Measurements from ENCODE around the gene NDUFB6.
"Not testable (repeated sequence)": the region's sequence is repeated elsewhere in the genome, so short reads cannot be mapped to it uniquely, and the experiment has no call there.

NDUFB6 gene

DNA sequence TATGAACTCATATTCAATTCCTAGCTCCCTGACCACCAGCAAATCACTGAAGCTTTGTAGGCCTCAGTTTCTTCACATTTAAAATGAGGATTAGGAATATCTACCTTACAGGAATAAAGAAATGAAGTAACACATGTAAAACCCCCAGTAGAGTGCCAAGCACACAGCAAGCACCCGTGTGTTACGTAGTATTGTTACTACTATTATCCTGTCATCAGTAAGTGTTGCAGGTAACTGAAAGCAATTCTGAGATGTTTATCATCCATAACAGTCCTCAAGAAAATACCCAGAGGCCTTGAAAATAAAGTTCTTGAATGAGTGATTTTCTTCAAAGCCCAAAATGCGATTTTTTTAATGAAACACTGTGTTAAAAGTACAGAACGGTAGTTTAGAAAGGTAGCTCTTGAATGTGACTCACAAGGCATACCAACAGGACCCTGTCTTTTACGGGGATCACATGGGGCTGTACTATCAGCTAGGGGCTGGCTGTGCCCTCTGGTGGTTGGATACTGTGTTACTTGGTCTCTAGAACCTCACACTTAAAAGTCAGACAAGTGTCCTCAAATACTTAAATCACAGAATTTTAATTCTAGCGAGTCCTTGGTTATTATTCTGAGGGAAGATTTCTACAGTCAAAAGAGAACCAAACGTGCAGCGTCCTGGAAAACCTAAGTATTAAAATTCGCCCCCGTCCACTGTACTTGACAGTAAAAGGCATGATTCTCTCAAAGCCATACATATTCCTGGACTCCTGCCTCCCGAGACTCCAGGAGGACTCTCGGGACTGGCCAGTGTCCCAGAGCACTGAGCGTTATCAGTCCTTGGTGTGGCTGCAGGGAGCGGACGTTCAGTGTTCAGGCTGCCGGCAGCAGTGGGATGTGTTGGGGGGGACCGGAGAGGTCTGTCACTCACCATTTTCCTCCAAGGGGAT, 725 bp downstream of the NDUFB6 start:
- DNase-seq (ENCODE audit: low read depth in 2 of 2, low spot score in 1 of 2), result peak in 1 of 2 donors; percentile 47

DNA sequence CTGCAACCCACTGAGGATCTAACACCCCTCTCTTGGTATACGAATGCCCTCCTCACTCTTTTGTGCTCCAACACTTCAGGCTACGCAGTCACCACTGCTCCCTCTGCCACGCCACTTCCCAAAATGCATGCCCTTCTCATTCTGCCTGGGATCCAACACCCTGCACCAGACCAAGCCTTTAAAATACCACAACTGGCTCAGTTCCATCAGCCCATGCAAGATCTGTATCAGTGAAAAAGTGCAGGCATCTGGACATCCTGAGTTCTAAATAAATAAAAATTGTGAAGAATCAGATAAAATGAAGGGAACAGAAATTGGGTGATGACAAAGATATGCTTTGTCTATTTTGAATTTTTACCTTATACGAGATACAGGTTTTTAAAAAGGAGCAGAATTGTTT, 2.7 kb downstream of the NDUFB6 start:
- no peak for DNase-seq (ENCODE audit: low read depth in 2 of 2, low spot score in 1 of 2)

DNA sequence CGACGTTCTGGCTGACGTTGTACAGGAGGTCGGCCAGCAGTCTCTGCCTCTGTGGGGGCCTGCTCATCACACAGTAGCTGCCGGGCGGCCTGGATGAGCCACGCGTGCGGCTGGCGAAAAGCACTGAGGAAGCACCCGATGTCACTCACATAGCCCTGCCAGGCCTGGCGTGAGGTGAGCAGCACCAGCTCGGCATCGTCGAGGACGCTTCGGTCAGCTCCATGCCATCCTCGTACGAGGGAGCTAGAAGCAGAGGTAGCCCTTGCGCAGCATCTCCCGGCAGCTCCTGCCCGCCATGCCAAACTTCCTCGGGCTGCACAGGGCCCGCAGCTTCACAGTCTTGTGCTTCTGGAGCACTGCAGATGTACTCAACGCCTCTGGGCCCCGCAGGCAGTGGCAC, 6.2 kb downstream of the NDUFB6 start:
- no peak for DNase-seq (ENCODE audit: low read depth in 2 of 2, low spot score in 1 of 2)

DNA sequence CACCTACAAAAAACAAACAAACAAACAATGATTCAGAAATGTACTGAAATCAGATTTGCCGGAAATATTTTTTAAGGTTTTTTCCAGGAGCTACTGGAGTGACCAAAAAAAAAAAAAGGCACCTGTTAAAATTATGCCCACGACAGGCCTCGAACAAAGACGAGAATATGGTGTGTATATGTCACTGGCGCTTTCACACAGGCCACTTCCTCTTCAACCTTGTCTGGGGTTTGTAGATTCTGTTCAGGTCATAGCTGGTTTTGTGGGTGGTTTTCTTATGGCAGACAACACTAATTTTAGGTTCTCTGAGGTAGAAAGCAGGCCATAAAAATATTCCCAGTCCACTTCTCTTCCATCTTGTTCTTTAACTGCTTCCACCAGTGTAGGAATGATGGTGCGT, 7.0 kb downstream of the NDUFB6 start:
- no peak for DNase-seq (ENCODE audit: low read depth in 2 of 2, low spot score in 1 of 2)

DNA sequence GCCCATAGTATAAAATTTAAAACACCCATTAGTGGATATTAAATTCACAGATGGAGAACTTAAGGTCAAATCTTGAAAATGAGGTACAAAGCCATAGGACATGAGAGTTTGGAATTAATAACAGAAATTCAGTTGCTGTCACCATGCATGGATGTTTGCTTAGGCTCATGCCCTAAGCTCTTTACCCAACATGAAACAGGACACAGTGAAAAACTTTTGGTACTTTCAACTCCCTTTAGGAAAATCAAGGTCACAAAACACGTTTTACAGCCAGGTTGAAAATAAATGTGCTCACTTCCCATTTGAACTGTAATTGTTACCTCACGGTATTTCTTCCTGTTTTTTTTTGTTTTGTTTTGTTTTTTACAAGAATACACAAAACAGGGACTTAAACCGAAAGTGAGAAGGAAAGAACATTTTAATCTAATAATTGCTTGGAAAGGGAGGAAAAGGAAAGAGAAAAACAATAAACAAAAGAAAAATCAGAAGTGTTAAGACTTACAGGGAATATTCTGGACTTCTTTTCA, 14.5 kb downstream of the NDUFB6 start:
- DNase-seq (ENCODE audit: low read depth in 2 of 2, low spot score in 1 of 2), result no peak

DNA sequence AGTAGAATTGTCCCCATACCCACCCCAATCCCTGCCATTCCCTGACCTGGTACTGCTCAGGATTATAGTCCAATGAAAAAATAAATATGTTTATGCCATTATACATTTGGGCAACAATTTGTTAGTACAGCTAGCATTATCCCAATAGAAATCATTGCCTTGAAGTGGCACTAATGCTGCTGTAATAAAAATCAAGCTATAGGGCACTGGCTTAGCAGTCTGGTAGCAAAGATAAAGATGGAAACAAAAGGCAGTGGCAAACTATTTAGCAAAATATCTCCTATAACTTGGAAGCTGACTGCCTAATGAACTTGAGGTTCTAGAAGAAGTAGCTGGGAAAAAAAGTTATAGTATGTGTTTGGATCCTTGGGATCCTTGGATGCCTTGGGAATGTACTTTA, 18.4 kb downstream of the NDUFB6 start:
- no peak for DNase-seq (ENCODE audit: low read depth in 2 of 2, low spot score in 1 of 2)

DNA sequence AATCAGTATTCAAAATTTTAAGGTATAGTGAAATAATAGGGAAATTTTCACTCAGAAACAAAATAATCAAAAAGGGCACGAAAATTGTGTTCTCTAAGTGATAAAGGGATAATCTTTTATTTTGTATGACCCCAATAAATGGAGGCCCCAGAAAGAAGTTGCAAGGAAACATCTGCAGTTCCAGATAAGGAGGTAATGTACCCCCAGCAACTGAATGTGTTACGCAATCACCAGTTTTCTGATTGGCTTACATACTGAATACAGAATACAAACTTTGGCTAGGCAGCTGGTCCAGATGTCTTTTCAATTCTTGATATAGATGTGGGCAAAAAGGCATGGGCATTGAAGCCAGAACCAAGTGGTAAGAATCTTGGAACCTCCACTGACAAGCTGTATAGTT, 18.9 kb downstream of the NDUFB6 start:
- no peak for DNase-seq (ENCODE audit: low read depth in 2 of 2, low spot score in 1 of 2)

DNA sequence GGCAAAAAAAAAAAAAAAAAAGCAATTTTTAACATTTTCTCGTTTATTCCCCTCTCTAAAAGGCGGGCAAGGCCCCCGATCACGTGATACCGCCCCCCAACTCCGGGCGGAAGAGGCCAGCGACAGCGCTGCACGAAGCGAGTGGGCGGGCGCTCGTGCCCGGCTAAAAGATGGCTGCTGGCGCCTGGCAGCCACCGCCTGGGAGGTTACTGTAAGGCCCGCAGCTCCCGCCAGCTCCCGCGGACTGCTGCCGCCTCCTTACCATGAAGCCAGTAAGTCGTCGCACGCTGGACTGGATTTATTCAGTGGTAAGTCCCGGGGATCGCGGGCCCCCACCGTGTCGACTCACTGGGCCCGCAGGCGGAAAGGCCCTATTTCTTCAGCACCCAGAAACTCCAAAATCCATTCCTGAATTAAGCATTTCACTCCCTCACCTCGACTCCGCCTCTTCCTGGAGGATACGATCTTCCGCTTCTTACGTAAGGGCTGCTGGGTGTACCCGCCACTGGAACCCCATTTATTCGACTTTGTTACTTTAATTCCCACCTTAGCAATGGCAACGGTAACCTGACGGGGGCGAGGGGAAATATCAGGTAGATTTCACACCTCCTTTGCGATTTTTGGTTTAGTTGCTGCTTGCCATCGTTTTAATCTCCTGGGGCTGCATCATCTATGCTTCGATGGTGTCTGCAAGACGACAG, 20.6 kb downstream of the NDUFB6 start, which contains the start of the genes SMIM27 and TOPORS:
Gene SMIM27, plus strand, starts transcription at position 156 of the 701 bp plus-strand sequence. Its CDS starts 108 bp downstream, at position 264.
Gene TOPORS, minus strand, starts transcription at position 415 of the 701 bp plus-strand sequence. Its CDS starts 150 bp downstream, at position 265.
- peak; percentile 71 to 84 for DNase-seq (ENCODE audit: low read depth in 2 of 2, low spot score in 1 of 2)

DNA sequence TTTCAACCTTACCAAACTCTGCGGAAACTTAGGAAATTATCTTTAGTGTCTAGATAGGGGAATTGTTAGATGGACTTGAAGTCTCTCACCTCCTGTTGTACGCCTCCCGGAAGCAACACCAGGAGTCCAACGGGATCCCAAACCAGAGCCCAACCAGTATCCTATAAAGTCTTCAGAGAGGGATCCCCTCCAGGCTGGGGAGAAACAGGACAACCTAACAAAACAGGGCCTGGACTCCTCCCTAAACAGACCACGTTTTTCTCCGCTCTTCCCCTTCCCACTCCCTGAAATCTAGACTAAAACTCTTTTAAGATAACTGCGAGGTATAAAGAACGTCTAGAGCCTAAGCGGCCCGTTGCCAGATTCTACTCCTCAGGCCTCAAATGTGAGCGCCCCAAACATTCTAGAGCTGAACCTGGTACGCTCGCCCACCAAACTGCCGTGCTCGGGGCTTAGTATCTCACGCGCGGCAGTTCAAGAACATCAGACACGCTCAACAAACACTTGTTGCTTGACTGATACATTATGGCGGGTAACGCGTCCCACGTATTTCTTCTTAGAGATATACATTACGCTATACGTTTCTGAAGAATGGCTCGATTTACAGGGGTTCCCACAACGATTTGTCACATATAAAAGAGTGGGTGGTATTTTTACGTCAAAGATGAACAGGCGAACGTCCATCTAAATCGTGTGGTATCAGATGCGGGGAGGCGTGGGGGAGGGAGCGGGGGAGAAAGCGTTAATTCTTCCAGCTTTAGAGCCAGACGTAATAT, 21.5 kb downstream of the NDUFB6 start:
- DNase-seq (ENCODE audit: low read depth in 2 of 2, low spot score in 1 of 2), result no peak

DNA sequence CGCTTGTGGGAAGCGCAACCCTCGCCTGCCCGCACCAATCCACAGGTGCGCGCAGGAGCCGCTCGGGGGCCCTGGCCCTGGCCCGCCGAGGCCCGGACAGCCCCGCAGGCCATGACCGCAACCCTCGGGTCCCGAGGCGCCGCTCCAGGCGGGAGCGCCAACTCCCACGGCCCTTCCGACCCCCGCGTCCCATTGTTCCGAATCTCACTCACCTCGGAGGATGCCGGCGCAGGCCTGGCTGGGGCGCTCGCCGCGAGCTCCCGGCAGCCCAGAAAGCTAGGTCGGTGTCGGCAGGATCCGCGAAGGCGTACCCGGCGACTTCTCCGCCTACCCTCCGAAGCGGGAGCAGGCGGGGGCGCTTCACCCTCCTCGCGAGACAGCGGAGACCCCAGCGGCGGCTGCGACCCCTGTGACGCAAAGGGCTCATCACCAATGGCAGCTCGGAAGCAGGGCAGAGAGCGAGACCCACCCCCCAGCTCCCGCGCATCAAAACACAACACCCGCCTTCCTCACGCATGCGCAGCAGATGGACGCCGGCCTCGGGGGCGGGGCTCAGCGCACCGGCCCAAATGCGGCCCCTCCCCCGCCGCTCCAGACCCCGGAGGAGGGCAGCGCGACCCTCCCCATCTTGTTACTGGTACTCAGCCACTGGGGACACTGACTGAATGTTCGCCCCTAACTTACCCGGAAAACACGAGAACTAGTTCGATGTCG, 22.2 kb downstream of the NDUFB6 start:
- DNase-seq (ENCODE audit: low read depth in 2 of 2, low spot score in 1 of 2), result peak; percentile 89 to 92

DNA sequence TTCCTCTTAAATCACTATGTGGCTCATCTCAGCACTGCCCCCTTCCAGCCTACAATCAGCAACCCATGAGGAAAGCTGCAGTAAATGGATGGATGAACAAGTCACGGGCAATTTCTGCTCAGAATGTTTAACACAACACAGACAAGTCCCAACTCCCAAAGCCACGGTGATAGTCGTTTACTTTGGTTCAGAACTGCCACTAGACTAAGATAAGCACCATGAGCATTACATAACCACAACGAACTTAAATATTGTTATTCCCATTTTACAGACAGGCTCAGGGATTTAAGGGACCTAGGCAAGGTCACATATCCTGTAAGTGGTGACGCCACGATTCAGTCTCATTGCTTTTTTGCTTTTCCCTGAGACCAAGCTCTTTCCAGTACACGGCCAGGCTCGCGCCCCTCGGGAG, 22.8 kb downstream of the NDUFB6 start:
- DNase-seq (ENCODE audit: low read depth in 2 of 2, low spot score in 1 of 2), result no peak

DNA sequence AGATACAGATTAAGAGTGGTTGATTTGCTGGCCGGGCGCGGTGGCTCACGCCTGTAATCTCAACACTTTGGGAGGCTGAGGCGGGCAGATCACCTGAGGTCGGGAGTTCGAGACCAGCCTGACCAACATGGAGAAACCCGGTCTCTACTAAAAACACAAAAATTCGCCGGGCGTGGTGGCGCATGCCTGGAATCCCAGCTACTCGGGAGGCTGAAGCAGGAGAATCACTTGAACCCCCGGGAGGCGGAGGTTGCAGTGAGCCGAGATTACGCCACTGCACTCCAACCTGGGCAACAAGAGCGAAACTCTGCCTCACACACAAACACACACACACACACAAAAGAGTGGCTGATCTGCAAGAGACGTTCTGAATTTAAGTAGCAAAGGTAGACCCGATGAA, 24.7 kb downstream of the NDUFB6 start:
- DNase-seq (ENCODE audit: low read depth in 2 of 2, low spot score in 1 of 2), result not testable (repeated sequence)

DNA sequence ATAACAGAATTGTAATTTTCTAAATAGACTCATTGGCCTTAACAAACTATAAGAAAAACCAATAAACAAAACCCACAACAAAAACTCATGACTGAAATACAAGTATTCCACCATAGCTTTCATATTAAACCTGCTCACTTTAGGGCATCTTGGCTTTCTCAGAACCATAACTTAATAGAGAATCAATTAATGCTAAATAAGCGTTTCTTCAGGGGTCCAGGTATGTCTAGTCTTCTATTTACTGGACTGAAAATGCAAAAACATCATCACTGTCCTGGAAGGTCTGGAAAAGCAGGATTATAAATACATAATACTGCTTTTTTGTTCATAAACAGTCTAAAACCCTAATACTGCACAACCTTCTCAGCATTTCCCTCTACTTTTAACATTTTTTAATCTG, 27.1 kb downstream of the NDUFB6 start:
- no peak for DNase-seq (ENCODE audit: low read depth in 2 of 2, low spot score in 1 of 2)

DNA sequence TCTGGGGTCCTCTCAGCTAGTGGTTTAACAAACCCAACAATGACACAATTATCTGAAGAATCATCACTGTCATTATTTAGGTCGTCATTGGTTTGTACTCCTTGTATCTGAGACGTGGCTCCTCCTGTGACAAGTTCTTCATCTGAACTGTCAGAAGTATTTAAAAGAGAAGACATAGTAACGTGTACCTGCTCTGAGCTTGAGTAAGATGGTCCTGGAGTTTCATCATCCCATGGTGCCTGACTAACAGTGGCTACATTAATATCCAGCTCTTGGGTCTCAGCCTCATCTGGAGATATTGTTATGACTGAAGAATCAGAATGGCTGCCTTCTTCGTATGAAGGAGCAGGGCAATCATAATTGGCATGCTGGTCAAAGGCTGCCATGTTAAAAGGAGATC, 29.9 kb downstream of the NDUFB6 start:
- no peak for DNase-seq (ENCODE audit: low read depth in 2 of 2, low spot score in 1 of 2)

DNA sequence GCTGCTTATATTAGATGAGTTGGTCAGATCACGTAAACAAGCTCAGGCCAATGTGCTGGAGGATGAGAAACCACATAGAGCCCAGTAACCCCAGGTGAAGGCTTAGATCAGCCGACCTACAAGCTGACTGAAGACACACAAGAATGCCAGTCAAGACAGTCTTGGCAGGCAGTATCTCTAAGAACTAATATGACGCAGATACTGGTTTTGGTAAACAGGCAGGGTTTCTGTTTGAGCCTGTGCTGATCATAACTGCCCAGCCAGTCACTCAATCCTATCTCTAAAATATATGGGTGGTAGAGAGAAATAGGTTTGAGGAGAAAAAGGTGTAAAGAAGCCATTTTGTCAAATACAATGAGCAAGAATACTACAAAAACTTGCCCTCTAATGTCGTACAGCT, 39.1 kb downstream of the NDUFB6 start:
- no peak for DNase-seq (ENCODE audit: low read depth in 2 of 2, low spot score in 1 of 2)

DNA sequence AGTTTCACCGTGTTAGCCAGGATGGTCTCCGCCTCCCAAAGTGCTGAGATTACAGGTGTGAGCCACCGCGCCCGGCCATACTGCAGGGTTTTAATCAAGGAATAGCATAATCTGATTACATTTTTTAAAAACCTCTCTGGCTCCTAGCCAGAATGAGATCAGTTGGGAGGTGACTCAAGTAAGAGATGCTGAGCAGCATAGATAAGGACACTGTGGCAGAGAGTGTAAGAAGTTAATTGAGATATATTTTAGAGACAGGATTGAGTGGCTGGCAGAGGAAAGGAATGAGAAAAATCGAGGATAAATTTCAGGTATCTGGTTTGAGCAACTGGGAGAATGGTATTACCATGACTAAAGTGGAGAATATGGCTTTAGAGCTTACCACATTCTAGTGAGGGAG, 39.6 kb downstream of the NDUFB6 start:
- DNase-seq (ENCODE audit: low read depth in 2 of 2, low spot score in 1 of 2), result no peak

DNA sequence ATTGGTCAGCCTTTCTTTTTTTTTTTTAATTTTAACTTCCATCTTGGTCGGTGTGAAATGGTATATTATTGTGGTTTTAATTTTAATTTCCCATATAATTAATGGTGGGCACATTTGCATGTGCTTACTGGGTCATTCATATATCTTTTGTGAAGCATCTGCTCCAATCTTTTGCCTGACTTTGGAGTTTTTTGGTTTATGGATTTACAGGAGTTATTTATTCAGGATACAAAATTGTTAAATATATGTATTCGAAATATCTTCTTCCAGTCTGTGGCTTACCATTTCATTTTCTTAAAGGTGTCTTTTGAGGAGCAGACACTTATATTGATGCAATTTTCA, 46.3 kb downstream of the NDUFB6 start:
- no peak for DNase-seq (ENCODE audit: low read depth in 2 of 2, low spot score in 1 of 2)

DNA sequence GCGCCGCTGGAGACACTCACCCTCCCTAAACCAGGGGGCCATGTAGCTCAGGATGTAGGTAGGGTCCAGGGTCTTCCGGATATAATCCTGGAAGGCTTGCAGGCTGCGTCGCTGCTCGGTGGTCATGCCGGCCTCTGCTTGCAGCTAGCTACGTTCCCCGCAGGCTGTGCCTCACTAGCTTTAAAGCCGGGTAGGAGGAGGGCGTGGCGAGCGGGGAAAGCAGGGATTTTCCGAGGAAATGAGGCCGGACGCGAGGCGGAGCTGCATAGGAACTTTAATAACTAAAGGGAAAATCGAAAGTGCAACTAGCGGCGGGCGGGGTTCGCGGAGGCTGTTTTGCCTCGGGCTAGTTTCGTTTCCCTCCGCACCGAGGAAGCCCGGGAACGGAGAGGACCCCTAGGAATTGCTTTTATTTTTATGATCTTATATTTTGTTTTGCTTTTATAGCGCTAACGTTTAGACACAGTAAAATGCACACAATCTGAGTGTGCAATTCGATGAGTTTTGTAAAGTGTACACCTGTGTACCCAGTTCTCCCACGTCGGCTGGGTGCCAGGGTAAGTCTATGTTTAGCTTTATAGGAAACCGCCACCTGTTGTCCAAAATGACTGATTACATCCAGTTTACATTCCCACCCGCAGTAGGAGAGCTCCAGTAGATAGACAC, 46.8 kb downstream of the NDUFB6 start, which contains the start of gene RIGI:
Gene RIGI, minus strand, starts transcription at position 156 of the 666 bp plus-strand sequence. Its CDS starts 30 bp downstream, at position 126.
- peak; percentile 69 to 72 for DNase-seq (ENCODE audit: low read depth in 2 of 2, low spot score in 1 of 2)

DNA sequence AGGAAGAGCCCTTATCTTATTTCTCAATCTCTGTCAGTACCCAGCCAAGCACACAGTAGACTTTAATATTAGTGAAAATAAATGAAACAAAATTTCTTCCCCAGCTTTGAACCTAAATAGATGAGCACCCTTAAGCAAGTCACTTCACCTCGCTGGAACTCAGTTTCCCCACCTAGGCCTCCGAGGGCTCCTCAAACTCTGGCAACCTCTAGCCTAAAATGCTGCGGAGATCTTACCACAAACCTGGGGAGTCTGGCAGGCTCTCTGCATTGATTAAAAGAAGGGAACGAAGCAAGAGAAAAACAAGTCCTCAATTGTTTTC, 47.3 kb downstream of the NDUFB6 start:
- DNase-seq (ENCODE audit: low read depth in 2 of 2, low spot score in 1 of 2), result no peak

All from stimulated activated CD8-positive, alpha-beta memory T cell treated with anti-CD3 and anti-CD28 coated beads, Interleukin-4, amount 100 ng/mL, for 4 hours (primary cell).